DMS153 (cell line): Measurements from ENCODE around the gene KCNK16.
"Not testable (repeated sequence)": the region's sequence is repeated elsewhere in the genome, so short reads cannot be mapped to it uniquely, and the experiment has no call there.

ENCODE experiments used
- DNase-seq: peaks from one replicate; lab custom pipeline; 2025; lab: John Stamatoyannopoulos, UW

The KCNK16 gene

GRCh38 chr6:39309942-39310531 lies 12.5 kb downstream of the KCNK16 start:
- DNase-seq, result peak; percentile 65

GRCh38 chr6:39307462-39307861 lies 15.0 kb downstream of the KCNK16 start:
- DNase-seq, result no peak

- DNase-seq, result no peak
These were observed 17.6 kb downstream of the KCNK16 start for GRCh38 chr6:39304951-39305350.

- DNase-seq, result no peak
These were observed 18.9 kb downstream of the KCNK16 start for GRCh38 chr6:39303425-39304153.

DNA sequence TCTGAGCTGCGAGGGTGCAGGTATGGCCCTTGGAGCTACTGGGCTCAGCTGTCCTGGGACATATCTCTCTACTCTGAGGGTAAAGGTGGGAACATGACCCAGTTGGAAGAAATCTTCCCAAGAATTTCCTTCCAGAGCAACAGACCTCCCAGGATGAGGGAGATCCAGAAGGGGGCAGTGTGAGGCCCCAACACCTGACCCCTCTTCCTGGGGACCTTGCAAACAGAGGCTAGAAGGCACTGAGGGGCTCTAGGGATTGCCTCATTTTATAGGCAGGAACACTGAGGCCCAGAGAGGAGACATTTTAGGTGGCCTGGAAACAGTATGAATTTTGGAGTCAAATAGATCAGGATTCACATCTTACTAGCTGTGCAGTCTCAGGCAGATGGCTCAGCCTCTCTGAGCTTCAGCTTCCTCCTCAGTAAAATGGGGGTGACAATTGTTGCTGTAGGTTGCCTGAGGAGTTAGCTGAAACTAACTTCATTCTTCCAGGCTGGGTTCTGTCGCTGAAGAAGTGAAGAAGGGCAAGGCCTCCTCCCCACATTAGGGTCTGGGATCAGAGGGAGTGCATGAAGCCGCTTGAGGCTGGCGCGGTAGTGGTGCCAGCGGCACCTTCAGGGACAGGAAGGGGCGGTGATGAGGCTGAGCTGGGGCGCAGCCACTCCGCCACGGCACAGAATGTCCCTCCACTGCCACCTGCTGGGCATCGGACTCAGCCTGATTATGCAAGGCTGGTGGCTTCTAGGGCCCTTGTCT lies 19.7 kb downstream of the KCNK16 start:
- peak; percentile 56 for DNase-seq

DNA sequence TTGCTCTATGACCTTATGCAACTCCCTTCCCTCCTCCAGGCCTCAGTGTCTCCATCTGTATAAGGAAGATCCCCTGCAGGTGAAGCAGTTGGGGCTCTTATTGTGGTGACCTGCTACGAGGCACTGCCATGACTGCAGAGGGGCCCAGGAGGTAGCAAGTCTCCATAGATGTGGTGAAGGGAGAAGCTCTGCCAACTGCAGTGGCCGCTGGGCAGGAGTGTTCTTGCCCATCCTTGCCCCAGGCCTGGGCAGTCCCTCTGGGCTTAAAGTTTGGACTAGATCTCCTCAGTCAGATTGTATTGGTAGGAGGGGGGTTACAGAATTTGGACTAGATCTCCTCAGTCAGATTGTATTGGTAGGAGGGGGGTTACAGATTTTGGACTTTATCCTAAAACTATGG lies 20.5 kb downstream of the KCNK16 start:
- no peak for DNase-seq

GRCh38 chr6:39301606-39302005 lies 20.9 kb downstream of the KCNK16 start:
- no peak for DNase-seq

GRCh38 chr6:39300739-39301138 lies 21.8 kb downstream of the KCNK16 start:
- no peak for DNase-seq

- DNase-seq, result no peak
These were observed 24.4 kb downstream of the KCNK16 start for GRCh38 chr6:39298061-39298460.

- DNase-seq, result no peak
These were observed 25.5 kb downstream of the KCNK16 start for GRCh38 chr6:39296745-39297640.

- DNase-seq, result peak; percentile 18
These were observed 26.9 kb downstream of the KCNK16 start for GRCh38 chr6:39295611-39296011.

DNA sequence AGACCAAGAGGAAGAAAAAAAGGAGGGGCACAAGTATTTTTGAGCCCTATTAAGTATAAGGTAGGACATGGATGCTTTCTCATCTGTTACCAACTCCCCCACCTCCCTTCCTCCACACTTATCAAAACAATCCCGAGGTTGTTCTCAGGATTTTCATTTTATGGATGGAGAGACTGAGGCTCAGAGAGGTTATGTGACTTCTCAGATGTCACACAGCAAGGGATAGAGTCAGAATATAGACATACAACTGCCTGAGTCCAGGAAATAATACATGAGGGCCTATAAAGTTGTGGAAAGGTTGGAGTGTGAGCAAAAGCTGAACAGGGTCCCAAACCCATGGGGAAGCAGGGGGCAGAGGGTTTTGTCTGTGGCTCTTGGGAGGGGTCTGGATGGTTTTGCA lies 27.6 kb downstream of the KCNK16 start:
- DNase-seq, result no peak

- DNase-seq, result no peak
These were observed 28.4 kb downstream of the KCNK16 start for GRCh38 chr6:39294133-39294532.

DNA sequence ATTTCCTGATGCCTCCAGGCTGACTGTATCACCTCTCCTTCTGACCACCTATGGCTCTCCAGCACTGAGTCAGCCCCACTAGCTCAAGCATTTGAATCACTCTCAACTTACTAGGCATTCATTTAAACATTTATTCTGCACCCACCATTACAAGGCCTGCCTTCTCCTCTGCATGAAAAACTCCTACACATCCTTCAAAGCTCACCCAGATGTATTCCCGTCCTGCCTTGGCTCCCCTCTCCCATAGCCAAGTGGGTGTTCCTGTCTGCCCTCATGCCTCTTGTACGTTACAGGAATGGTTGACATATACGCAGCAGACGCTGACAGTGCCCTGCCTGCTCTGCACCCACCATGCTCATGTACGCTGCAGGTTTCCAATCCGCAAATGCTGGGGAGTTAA lies 29.9 kb downstream of the KCNK16 start:
- DNase-seq, result no peak

DNA sequence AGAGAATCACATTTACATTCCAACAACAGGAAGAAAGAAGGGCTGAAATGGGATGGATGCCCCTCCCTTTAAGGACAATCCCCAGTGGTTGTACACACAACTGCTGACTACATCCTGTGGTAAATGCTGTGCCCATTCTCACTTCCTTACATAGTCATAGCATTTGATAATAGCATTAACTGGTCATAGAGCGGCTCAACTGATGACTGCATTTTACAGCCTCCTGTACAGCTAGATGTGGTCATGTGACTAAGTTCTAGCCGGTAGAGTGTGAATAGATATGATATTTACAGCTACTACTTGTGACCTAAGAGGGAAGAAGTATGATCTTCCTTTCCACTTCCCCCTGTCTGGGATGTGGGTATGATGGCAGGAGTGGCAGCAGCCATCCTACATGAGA lies 33.0 kb downstream of the KCNK16 start:
- no peak for DNase-seq

- DNase-seq, result no peak
These were observed 34.9 kb downstream of the KCNK16 start for GRCh38 chr6:39287601-39288000.

- not testable (repeated sequence) for DNase-seq
These were observed 35.9 kb downstream of the KCNK16 start for GRCh38 chr6:39286596-39286995.

DNA sequence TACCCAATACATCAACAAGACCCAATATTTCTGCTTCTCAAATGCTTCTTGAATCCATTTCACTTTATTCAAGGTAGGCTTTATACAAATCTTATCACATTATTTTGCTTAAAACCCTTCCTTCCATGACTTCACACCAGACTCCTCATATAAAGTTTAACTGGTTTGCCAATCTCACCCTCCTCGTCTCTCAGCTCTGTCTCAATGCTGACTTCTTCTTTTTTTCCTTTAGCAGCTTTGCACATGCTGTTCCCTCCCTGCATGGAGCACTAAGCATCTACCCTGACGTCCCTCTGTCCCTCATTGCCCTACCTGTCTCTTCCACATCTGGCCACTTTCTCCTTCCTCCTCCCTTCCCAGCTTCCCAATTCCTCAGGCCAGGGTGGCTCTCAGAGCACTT lies 39.7 kb downstream of the KCNK16 start:
- no peak for DNase-seq

GRCh38 chr6:39281312-39281980 lies 41.1 kb downstream of the KCNK16 start:
- DNase-seq, result no peak

- peak; percentile 59 for DNase-seq
These were observed 42.2 kb downstream of the KCNK16 start for GRCh38 chr6:39280247-39280731.

- DNase-seq, result no peak
These were observed 43.0 kb downstream of the KCNK16 start for GRCh38 chr6:39279539-39279938.
